Spleen (tissue), 7 donors: ENCODE measurements around the gene C16orf86.

Source experiments
- CTCF ChIP-seq, 11 experiments: fragments of 200-600 bp in 7 of 11; fragments of 450-650 bp in 4 of 11; sonication (generic) in 4 of 11; IDR thresholded peaks in 8 of 11; conservative IDR thresholded peaks in 3 of 11; 1 replicate in 7 of 11; 2 replicates in 4 of 11; pipeline versions ENCODE4 v1.4.0 to v1.8.0; 2016 to 2021; ENCODE audit warnings: antibody characterized with exemption in 11 of 11, inconsistent platforms in 4 of 11, mild to moderate bottlenecking in 1 of 11
- POLR2AphosphoS5 ChIP-seq, 3 donors: sonication (generic); formaldehyde crosslinking; IDR thresholded peaks; one replicate each; pipeline ENCODE4 v1.5.1; 2017; ENCODE audit warnings: antibody characterized with exemption in 3 of 3
- donor health status: DM: no; HTN: no; CAD: no; lungs with moderate emphysema.
- donor health status: DM: no; HTN: no; CAD: no.
- donor health status: DM: no; HTN: no; CAD: no.

- no peak for TF ChIP-seq CTCF (IDR thresholded peaks at IDR 0.05 in 8 of 11, conservative IDR thresholded peaks at IDR 0.05 in 3 of 11)
- TF ChIP-seq POLR2AphosphoS5 (IDR thresholded peaks at IDR 0.05): no peak
These were observed 7.6 kb upstream of the C16orf86 start for GRCh38 chr16:67658849-67659674.
